Stimulated activated CD8-positive, alpha-beta memory T cell treated with anti-CD3 and anti-CD28 coated beads, Interleukin-12 subunit alpha, Interleukin-12 subunit beta, amount 100 ng/mL, for 4 hours (primary cell): ENCODE data around the gene REG3G.

ENCODE experiments used
- DNase-seq: peaks from one replicate; pipeline ENCODE4 v3.0.0-alpha.2; 2020; ENCODE audit warnings: low read depth

REG3G gene

GRCh38 chr2:79025421-79025820 is at the start of gene REG3G:
TSS of gene REG3G (plus strand) at chr2:79025702. CDS start at chr2:79026094, 392 bp downstream.
- no peak for DNase-seq

- DNase-seq = no peak
These were observed 47.8 kb upstream of the REG3G start for GRCh38 chr2:78977661-78978145.

GRCh38 chr2:78978340-78978739 is 47.2 kb upstream of the REG3G start:
- no peak for DNase-seq

GRCh38 chr2:78979380-78980151 is 45.9 kb upstream of the REG3G start:
- DNase-seq = no peak

- no peak for DNase-seq
These were observed 45.4 kb upstream of the REG3G start for GRCh38 chr2:78980152-78980465.

GRCh38 chr2:78980871-78981270 is 44.6 kb upstream of the REG3G start:
- no peak for DNase-seq

- DNase-seq = no peak
These were observed 42.7 kb upstream of the REG3G start for GRCh38 chr2:78982638-78983330.

- no peak for DNase-seq
These were observed 41.1 kb upstream of the REG3G start for GRCh38 chr2:78984386-78984785.

- DNase-seq = no peak
These were observed 39.9 kb upstream of the REG3G start for GRCh38 chr2:78985558-78985957.

- DNase-seq = no peak
These were observed 36.5 kb upstream of the REG3G start for GRCh38 chr2:78989051-78989450.

- no peak for DNase-seq
These were observed 33.1 kb upstream of the REG3G start for GRCh38 chr2:78992451-78992806.

- DNase-seq = no peak
These were observed 32.5 kb upstream of the REG3G start for GRCh38 chr2:78992807-78993517.

- no peak for DNase-seq
These were observed 31.9 kb upstream of the REG3G start for GRCh38 chr2:78993518-78994148.

GRCh38 chr2:78994789-78995188 is 30.7 kb upstream of the REG3G start:
- no peak for DNase-seq

- DNase-seq = no peak
These were observed 26.1 kb upstream of the REG3G start for GRCh38 chr2:78999406-78999805.

GRCh38 chr2:79000008-79000576 is 25.4 kb upstream of the REG3G start:
- DNase-seq = no peak

- DNase-seq = no peak
These were observed 24.2 kb upstream of the REG3G start for GRCh38 chr2:79001285-79001684.

GRCh38 chr2:79004680-79005079 is 20.8 kb upstream of the REG3G start:
- DNase-seq = no peak

GRCh38 chr2:79005216-79005615 is 20.3 kb upstream of the REG3G start:
- DNase-seq = no peak

GRCh38 chr2:79009388-79009787 is 16.1 kb upstream of the REG3G start:
- DNase-seq = no peak

GRCh38 chr2:79011496-79011895 is 14.0 kb upstream of the REG3G start:
- DNase-seq = no peak

- no peak for DNase-seq
These were observed 11.9 kb upstream of the REG3G start for GRCh38 chr2:79013629-79014028.
